Measurements from ENCODE around the gene NFX1. TPM values are rescaled to one million over a fixed set of nuclear protein-coding genes. Genes with fewer than 3 reads are reported as not detected.
"Not testable (repeated sequence)": the region's sequence is repeated elsewhere in the genome, so short reads cannot be mapped to it uniquely, and the experiment has no call there.

NFX1 gene
- polyA plus RNA-seq, 1 experiment = 32.2 TPM

DNA sequence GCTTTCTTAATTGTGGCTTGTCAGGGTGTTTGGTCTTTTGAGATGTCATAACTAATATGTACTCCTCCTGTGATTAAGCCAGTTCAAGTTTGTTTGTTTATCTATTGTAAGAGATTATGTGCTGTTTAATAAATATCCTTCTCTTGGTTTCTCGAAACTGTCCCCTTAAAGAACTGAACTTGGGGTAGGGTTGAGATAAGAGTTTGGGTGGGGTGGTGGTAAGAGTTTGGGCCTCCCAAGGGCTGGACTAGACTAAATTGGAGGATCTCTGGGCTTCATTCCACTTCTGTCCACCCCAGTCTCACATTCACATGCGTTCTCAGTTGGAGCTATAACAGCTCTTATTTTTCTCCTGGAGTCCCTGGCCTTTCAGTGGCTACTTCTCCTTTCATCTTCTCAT, 73.8 kb downstream of the NFX1 start:
- Histone ChIP-seq H3K27me3 (ENCODE audit: control insufficient read depth, insufficient read depth, low read length) (no peaks in the 10 kb centered on the region), H3K4me3 (ENCODE audit: low read depth, low read length) (no peak overlapping the region), H3K36me3 (ENCODE audit: control insufficient read depth, insufficient read depth, low read length) (peaks cover 14% of the 10 kb centered on the region)
- POLR2A ChIA-PET = no interaction called here
- DNase-seq (ENCODE audit: low read depth) = no peak
- TF ChIP-seq, protein P1, sequence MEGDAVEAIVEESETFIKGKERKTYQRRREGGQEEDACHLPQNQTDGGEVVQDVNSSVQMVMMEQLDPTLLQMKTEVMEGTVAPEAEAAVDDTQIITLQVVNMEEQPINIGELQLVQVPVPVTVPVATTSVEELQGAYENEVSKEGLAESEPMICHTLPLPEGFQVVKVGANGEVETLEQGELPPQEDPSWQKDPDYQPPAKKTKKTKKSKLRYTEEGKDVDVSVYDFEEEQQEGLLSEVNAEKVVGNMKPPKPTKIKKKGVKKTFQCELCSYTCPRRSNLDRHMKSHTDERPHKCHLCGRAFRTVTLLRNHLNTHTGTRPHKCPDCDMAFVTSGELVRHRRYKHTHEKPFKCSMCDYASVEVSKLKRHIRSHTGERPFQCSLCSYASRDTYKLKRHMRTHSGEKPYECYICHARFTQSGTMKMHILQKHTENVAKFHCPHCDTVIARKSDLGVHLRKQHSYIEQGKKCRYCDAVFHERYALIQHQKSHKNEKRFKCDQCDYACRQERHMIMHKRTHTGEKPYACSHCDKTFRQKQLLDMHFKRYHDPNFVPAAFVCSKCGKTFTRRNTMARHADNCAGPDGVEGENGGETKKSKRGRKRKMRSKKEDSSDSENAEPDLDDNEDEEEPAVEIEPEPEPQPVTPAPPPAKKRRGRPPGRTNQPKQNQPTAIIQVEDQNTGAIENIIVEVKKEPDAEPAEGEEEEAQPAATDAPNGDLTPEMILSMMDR (IDR thresholded peaks at IDR 0.05; ENCODE audit: insufficient read depth, low read depth, low read length) = no peak
- CTCF ChIA-PET = interaction anchor here (1.2 to 3.3 kb wide), 3 partner anchors 11 to 76 kb away, joined by 3 to 19 read pairs (median 3); no protein-coding TSS in a partner anchor

DNA sequence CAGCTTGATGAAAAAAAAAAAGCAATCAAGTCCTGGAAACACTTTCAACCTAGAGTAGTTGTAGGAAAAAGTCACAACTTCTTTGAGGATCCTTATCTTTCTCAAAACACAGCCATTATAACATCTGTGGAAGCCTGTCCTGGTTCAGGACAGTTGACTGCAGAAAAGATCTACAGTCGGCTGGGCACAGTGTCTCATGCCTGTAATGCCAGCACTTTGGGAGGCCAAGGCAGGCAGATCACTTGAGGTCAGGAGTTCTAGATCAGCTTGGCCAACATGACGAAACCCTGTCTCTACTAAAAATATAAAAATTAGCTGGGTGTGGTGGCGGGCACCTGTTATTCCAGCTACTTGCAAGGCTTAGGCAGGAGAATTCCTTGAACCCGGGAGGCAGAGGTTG, 74.5 kb downstream of the NFX1 start:
- CTCF ChIA-PET = interaction anchor here (1.2 to 3.3 kb wide), 4 partner anchors 10 to 77 kb away, joined by 3 to 19 read pairs (median 4); no protein-coding TSS in a partner anchor
- H3K27me3 ChIP-seq (ENCODE audit: control insufficient read depth, insufficient read depth, low read length); DNase-seq (ENCODE audit: low read depth); POLR2A ChIA-PET; H3K4me3 ChIP-seq (ENCODE audit: low read depth, low read length): not testable (repeated sequence)
- peaks cover 15% of the 10 kb centered on the region for H3K36me3 ChIP-seq (ENCODE audit: control insufficient read depth, insufficient read depth, low read length)

- peaks cover 24% of the 10 kb centered on the region for H3K36me3 ChIP-seq (ENCODE audit: control insufficient read depth, insufficient read depth, low read length)
- no peak for DNase-seq (ENCODE audit: low read depth)
- no peak overlapping the region for H3K4me3 ChIP-seq (ENCODE audit: low read depth, low read length)
- ChIA-PET POLR2A (interaction anchor here (0.5 kb wide), 1 partner anchor 127 kb away, joined by 3 read pairs; no protein-coding TSS in a partner anchor), CTCF (interaction anchor here (3.3 kb wide), 1 partner anchor 8 kb away, joined by 19 read pairs; no protein-coding TSS in a partner anchor)
- no peaks in the 10 kb centered on the region for H3K27me3 ChIP-seq (ENCODE audit: control insufficient read depth, insufficient read depth, low read length)
- TF ChIP-seq, protein P1 (IDR thresholded peaks at IDR 0.05; ENCODE audit: insufficient read depth, low read depth, low read length) = no peak
These were observed 76.7 kb downstream of the NFX1 start for GRCh38 chr9:33366979-33367480.

DNA sequence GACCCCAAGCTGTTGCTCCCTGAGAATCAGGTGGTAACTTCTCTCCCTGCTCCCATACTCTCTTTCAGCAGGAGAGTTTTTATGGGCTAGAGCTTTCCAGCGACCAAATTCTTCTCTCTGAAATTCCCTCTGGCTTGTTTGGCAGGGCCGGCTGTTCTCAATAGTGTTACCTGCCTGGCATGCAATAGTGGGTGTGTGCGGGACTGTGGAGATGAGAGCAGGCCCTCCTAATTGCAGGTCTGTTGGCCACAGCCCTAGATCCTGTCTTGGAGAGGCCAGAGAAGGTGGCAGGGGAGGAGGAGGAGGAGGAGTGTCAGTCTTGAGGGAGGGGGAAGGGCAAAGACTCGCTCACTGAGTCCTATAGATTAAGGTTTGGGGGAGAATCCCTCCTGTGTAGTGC, 82.6 kb downstream of the NFX1 start:
- ChIA-PET POLR2A (no interaction called here), CTCF (interaction anchor here (0.7 to 12.6 kb wide), 6 partner anchors 9 to 94 kb away, joined by 3 to 111 read pairs (median 11); partner anchors contain the start of gene AQP7)

GRCh38 chr9:33374190-33374589, 83.9 kb downstream of the NFX1 start:
- no peak overlapping the region for H3K4me3 ChIP-seq (ENCODE audit: low read depth, low read length)
- CTCF ChIA-PET = interaction anchor here (0.8 to 12.6 kb wide), 25 partner anchors 9 to 347 kb away, joined by 3 to 111 read pairs (median 7); partner anchors contain the start of genes AQP3, AQP7 and NOL6
- no peak for DNase-seq (ENCODE audit: low read depth)
- TF ChIP-seq, protein P1 (IDR thresholded peaks at IDR 0.05; ENCODE audit: insufficient read depth, low read depth, low read length) = no peak
- H3K27me3 ChIP-seq (ENCODE audit: control insufficient read depth, insufficient read depth, low read length) = no peaks in the 10 kb centered on the region
- POLR2A ChIA-PET = no interaction called here
- H3K36me3 ChIP-seq (ENCODE audit: control insufficient read depth, insufficient read depth, low read length) = peaks cover 12% of the 10 kb centered on the region

More for the DNA sequence above, 82.6 kb downstream of the NFX1 start:
- Histone ChIP-seq H3K27me3 (ENCODE audit: control insufficient read depth, insufficient read depth, low read length) (no peaks in the 10 kb centered on the region), H3K36me3 (ENCODE audit: control insufficient read depth, insufficient read depth, low read length) (peaks cover 16% of the 10 kb centered on the region), H3K4me3 (ENCODE audit: low read depth, low read length) (no peak overlapping the region)
- TF ChIP-seq, protein P1 (IDR thresholded peaks at IDR 0.05; ENCODE audit: insufficient read depth, low read depth, low read length) = no peak
- DNase-seq (ENCODE audit: low read depth) = no peak
